Activated naive CD4-positive, alpha-beta T cell treated with anti-CD3 and anti-CD28 coated beads, Interleukin-2, amount 50 U/mL, for 72 hours (primary cell): Measurements from ENCODE around the gene PTPN14. TPM values are rescaled to one million over a fixed set of nuclear protein-coding genes. Genes with fewer than 3 reads are reported as not detected.

Experiments used
- ATAC-seq, 2 donors: fragments of 150-1000 bp; cut with Tn5 transposase; 2 replicates each; pipeline ENCODE4 v1.10.0; 2021; ENCODE audit warnings: mild to moderate bottlenecking in 2 of 2, moderate library complexity in 2 of 2
- DNase-seq, 2 donors: peaks; one replicate each; pipeline ENCODE4 v3.0.0; 2021 to 2022; ENCODE audit warnings: low spot score in 2 of 2
- H3K27ac Mint-ChIP-seq, 2 donors: one replicate each; pipeline ENCODE4 v1.8.0; 2022; ENCODE audit warnings: mild to moderate bottlenecking in 2 of 2, mixed read lengths in 2 of 2
- H3K36me3 Mint-ChIP-seq, 2 donors: one replicate each; pipeline ENCODE4 v1.8.0; 2022; ENCODE audit warnings: mixed read lengths in 2 of 2
- H3K9me3 Mint-ChIP-seq, 2 donors: one replicate each; pipeline ENCODE4 v1.8.0; 2022; ENCODE audit warnings: mixed read lengths in 2 of 2
- total RNA-seq, 2 donors: library from RNA; stranded (reverse); gene quantifications; one replicate each; pipeline ENCODE4 v1.2.3, GENCODE V29; 2022

Gene PTPN14
- total RNA-seq, 2 donors from 2014 or later: 4.0 to 4.3 TPM

- Mint-ChIP-seq H3K9me3 (peaks cover 0 to 5% of the 10 kb centered on the region in 2 donors), H3K27ac (peak overlapping the region in 1 of 2 donors; percentile 2), H3K36me3 (no peaks in the 10 kb centered on the region)
- ATAC-seq (no peak), DNase-seq (no peak)
Measured at GRCh38 chr1:214459895-214460294, 91.5 kb downstream of the PTPN14 start.

- H3K36me3 Mint-ChIP-seq: no peaks in the 10 kb centered on the region
- DNase-seq (no peak), ATAC-seq (no peak)
- H3K27ac Mint-ChIP-seq: peak overlapping the region in 1 of 2 donors; percentile 23
- H3K9me3 Mint-ChIP-seq: peaks cover 0 to 5% of the 10 kb centered on the region in 2 donors
Measured at GRCh38 chr1:214458541-214458940, 92.9 kb downstream of the PTPN14 start.

DNA sequence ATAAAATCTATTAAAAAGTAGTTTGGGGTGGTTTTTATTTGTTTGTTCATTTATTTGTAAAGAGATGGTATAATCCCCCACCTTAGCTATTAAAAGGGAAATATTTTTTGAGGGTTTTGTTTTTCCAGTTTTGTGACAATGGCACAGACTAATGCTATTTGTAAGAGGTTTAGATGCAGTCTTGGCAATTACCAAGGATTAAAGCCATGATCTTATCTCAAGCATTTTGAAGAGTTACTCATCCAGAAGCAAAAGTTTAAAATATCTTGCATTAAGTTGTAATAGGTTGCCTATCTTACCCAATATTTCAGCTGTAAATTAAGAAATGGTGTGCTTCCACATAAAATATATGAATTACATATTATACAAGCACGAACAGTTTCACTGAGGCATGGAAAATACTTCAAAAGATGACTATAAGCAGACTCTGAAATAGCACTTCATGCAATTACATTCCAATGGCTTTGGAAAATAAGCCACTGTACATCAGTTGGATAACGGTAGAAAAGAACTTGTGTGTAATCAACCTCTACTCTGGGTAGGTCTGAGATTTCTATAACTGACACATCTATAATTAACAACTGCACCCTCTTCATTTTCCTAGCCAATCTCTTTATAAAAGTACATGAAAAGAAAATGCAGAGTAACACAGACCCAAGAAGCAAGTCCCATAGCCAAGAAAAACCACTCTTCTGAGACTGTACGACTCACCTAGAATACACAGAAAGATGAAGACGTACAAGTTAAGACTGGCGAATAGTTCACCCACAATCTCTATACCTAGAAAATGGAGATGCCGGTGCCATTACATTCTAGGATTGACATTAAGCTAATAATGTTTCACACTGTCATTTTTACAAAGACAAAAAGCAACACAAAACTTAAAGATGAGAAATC, 95.2 kb downstream of the PTPN14 start:
- no peak for ATAC-seq

DNA sequence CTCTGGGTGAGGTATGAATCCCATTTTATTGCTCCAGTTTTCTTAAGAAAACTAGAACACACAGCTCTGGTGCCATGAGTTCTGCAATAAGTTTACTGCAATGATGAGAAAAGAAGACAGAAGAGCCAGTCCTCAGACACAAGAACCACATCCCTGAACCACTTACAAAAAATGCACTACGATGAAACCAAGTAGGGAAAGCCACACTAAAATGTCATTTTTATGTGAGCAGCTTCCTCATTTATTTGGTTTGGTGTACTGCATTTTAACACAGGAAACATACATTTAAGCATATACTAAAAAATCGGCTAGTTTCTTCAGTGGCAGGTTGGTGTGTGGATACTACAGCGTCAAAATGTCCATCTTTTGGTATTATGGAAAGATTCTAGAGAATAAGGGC, 95.9 kb downstream of the PTPN14 start:
- Mint-ChIP-seq H3K9me3 (peaks cover 0 to 5% of the 10 kb centered on the region in 2 donors), H3K27ac (peak overlapping the region in 1 of 2 donors; percentile 33), H3K36me3 (no peaks in the 10 kb centered on the region)
- ATAC-seq (no peak), DNase-seq (no peak)

More for the DNA sequence above, 95.2 kb downstream of the PTPN14 start:
- Mint-ChIP-seq H3K27ac (no peak overlapping the region), H3K36me3 (no peaks in the 10 kb centered on the region), H3K9me3 (peaks cover 0 to 5% of the 10 kb centered on the region in 2 donors)
- DNase-seq: no peak

GRCh38 chr1:214454569-214455396, 96.6 kb downstream of the PTPN14 start:
- peak overlapping the region in 1 of 2 donors; percentile 33 for H3K27ac Mint-ChIP-seq
- peaks cover 0 to 5% of the 10 kb centered on the region in 2 donors for H3K9me3 Mint-ChIP-seq
- H3K36me3 Mint-ChIP-seq: no peaks in the 10 kb centered on the region
- DNase-seq: no peak
- ATAC-seq: no peak

- Mint-ChIP-seq H3K36me3 (peaks cover 0 to 4% of the 10 kb centered on the region in 2 donors), H3K27ac (no peak overlapping the region), H3K9me3 (peaks cover 3 to 5% of the 10 kb centered on the region in 2 donors)
- DNase-seq (no peak), ATAC-seq (no peak)
Measured at GRCh38 chr1:214453109-214453722, 98.2 kb downstream of the PTPN14 start.

DNA sequence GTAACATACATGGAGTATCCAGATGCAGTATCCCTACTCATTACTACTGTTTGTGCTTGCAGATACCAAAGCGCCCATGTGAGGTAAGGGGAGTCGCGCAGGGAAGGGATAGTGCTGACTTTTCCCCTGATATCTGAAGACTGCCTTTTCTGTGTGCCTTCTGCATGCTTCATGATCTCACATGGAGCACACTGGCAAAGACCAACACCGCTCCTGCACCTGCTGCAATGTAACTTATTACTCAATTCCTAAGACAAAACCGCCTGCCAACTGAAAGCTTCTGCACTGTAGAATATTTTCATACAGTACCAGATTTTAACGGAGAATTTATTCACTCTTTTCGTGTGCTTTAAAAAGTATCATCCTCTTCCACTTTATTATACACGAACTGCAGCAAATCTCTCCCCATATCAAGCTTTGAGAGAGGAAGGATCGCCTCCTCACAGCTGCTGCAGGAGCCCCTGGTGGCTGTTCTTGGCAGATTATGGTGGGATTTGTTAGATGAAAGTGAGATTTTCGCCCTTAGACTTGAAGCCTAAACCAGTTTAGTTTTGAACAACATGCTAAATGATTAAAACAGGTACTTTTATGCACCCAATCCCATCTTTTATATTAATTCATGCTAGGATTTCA, 99.1 kb downstream of the PTPN14 start:
- peaks cover 5 to 7% of the 10 kb centered on the region in 2 donors for H3K9me3 Mint-ChIP-seq
- H3K27ac Mint-ChIP-seq: no peak overlapping the region
- DNase-seq: no peak
- H3K36me3 Mint-ChIP-seq: peaks cover 0 to 4% of the 10 kb centered on the region in 2 donors
- ATAC-seq: no peak

DNA sequence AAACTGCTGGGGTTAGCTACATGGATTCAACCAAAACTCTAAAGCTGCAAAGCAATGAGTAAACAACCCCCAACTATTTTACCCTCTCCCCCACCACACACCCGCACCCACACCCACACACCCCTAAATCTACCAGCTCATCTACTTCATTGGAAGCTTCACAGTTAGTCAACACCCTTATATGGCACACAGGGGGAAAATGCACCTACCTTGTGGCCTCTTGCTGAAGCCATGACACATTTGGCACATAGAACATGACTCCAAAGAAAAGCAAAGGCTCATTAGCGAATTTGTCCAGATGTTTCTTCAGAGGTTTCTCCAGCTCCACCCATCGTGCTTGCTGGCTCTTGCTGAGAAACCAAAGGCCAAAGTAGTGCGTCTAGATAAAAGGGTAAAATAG, 99.8 kb downstream of the PTPN14 start:
- peaks cover 5 to 8% of the 10 kb centered on the region in 2 donors for H3K9me3 Mint-ChIP-seq

DNA sequence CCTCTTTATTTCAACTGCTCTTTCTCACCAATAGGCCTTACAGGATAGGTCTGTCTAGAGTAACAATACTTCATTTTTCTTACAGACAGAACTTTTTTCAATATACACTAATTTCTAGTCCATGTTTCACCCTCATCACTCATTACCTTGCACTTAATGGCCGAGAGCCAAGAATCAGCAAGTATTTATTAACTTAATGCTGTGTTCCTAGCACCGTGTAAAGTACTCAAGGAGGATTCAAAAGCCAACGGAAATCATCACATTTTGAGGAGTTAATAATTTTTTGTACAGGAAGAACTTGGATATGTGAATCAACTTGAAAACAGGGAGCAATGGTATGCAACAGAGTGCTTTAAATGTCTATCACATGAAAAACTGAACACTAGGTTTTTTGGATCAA, 102.0 kb downstream of the PTPN14 start:
- H3K36me3 Mint-ChIP-seq: peaks cover 0 to 4% of the 10 kb centered on the region in 2 donors
- ATAC-seq: no peak
- H3K27ac Mint-ChIP-seq: peak overlapping the region in 1 of 2 donors; percentile 73
- DNase-seq: no peak
- peaks cover 0 to 8% of the 10 kb centered on the region in 2 donors for H3K9me3 Mint-ChIP-seq

More for the DNA sequence above, 99.8 kb downstream of the PTPN14 start:
- no peak for DNase-seq
- H3K27ac Mint-ChIP-seq: no peak overlapping the region
- H3K36me3 Mint-ChIP-seq: peaks cover 0 to 4% of the 10 kb centered on the region in 2 donors
- peak; percentile 81 to 83 for ATAC-seq

DNA sequence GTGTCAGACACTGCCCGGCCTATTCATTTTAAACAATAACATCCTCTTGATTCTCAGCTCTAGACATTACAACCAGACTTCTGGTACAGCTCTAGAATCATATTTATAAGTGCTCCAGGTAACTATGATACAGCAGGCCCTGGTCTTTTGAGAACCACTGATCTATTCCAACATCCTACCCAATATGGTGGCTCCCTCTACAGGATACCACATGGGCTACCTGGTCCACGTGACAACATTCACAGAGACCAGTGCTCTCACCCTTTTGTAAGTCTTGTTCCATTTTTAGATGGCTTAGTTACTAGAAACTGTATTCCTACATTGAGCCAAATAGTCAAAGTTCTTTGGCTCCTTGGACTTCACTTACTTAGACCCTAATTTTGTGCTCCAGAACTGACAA, 102.9 kb downstream of the PTPN14 start:
- Mint-ChIP-seq H3K36me3 (peaks cover 0 to 4% of the 10 kb centered on the region in 2 donors), H3K9me3 (peaks cover 0 to 8% of the 10 kb centered on the region in 2 donors), H3K27ac (no peak overlapping the region)
- DNase-seq (no peak), ATAC-seq (no peak)

DNA sequence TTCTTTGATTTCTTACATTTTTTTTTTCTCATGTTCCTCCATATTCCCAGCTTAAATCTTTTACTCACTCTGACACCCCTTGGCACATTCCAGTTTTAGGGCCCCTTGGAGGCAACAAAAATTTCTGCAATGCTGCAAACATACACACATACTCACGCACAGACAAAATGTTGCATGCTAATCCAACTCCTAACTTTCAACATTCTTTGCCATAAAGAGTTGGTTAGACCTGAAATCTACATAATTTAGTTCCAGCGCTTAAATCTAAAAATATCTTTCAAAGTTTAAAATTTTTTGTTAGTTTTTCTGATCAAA, 103.9 kb downstream of the PTPN14 start:
- no peak for DNase-seq
- ATAC-seq: no peak
- H3K27ac Mint-ChIP-seq: peak overlapping the region in 1 of 2 donors; percentile 92
- H3K36me3 Mint-ChIP-seq: peaks cover 0 to 4% of the 10 kb centered on the region in 2 donors
- H3K9me3 Mint-ChIP-seq: peaks cover 0 to 8% of the 10 kb centered on the region in 2 donors

DNA sequence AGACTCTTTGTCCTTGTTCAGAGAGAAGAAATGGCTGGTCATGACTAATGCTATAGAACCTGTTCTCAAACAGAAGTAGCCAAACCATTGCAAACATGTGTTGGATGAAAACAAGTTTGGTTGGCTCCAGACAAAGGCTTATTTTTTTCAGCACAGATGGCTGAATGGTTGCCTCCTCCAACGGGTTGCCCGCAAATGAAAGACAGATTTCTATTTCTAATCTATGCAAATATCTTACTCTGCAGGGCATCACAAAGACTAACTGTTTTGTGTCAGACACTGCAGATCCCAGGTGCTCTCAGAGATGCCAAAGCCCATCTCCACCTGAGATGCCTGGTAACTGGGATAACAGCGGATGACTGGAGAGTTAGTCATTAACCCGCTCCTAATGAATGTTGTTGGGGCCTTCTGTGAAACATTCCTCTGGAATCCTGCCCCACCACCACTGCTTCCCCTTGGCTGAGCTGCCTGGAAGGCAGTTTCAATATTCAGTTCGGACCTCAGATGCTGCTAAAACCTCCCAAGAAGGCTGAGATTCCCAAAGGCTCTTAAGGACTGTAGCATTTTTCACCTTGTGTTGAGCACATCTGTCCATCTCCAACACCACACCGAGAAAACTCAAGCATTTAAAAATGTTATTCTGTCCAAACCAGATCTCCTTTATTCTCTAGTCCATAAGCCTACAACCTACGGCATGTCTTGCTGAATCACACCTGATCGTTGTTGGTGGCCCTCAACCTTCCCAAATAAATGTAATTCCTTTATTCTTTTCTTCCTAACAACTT, 104.4 kb downstream of the PTPN14 start:
- H3K9me3 Mint-ChIP-seq: peaks cover 0 to 8% of the 10 kb centered on the region in 2 donors
- ATAC-seq: peak in 1 of 2 donors; percentile 29
- peak overlapping the region; percentile 32 to 92 for H3K27ac Mint-ChIP-seq
- peaks cover 0 to 4% of the 10 kb centered on the region in 2 donors for H3K36me3 Mint-ChIP-seq
- DNase-seq: no peak

GRCh38 chr1:214445831-214446614, 105.4 kb downstream of the PTPN14 start:
- DNase-seq (no peak), ATAC-seq (peak; percentile 75 to 76)
- H3K36me3 Mint-ChIP-seq: peaks cover 0 to 4% of the 10 kb centered on the region in 2 donors
- H3K9me3 Mint-ChIP-seq: peaks cover 0 to 8% of the 10 kb centered on the region in 2 donors
- peak overlapping the region; percentile 91 to 92 for H3K27ac Mint-ChIP-seq

DNA sequence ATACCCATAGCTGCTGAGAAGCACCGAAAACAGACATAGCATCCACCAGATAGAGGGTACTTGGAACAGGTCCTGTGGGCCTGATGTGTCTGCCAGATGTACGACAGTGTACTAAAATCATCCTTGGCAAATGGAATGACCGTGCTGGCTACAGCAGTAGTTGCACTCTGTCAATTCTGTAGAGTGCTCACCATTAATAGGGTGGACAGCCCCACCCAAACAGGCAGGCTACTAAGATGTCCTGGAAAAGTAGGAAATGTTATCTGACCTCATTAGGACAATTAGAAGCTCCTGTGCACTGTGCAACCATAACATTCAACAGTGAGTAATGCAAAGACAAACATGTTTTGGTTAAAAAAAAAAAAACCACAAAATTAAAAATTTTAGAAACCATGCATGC, 106.2 kb downstream of the PTPN14 start:
- Mint-ChIP-seq H3K36me3 (peaks cover 0 to 4% of the 10 kb centered on the region in 2 donors), H3K9me3 (peaks cover 0 to 8% of the 10 kb centered on the region in 2 donors), H3K27ac (peak overlapping the region; percentile 91 to 92)
- DNase-seq: no peak
- ATAC-seq: no peak
